ENCODE measurements around the gene MCC. TPM values are rescaled to one million over a fixed set of nuclear protein-coding genes. Genes with fewer than 3 reads are reported as not detected.
"Not testable (repeated sequence)": the region's sequence is repeated elsewhere in the genome, so short reads cannot be mapped to it uniquely, and the experiment has no call there.

The MCC gene
- total RNA-seq, 1 experiment from 2014 or later: 8.1 TPM

- DNase-seq (ENCODE audit: low read depth): no peak
Measured at GRCh38 chr5:113491022-113491421, 2.8 kb upstream of the MCC start.

GRCh38 chr5:113490317-113490716, 2.1 kb upstream of the MCC start:
- no peak for DNase-seq (ENCODE audit: low read depth)

GRCh38 chr5:113489299-113489698, 1.0 kb upstream of the MCC start:
- peak; percentile 99 for DNase-seq (ENCODE audit: low read depth)

- no peak for DNase-seq (ENCODE audit: low read depth)
Measured at GRCh38 chr5:113488645-113489184, 462 bp upstream of the MCC start.

GRCh38 chr5:113487416-113487780, 855 bp downstream of the MCC start:
- peak; percentile 12 for DNase-seq (ENCODE audit: low read depth)

GRCh38 chr5:113480243-113480642, 8.0 kb downstream of the MCC start:
- DNase-seq (ENCODE audit: low read depth): no peak

GRCh38 chr5:113478691-113479090, 9.6 kb downstream of the MCC start:
- no peak for DNase-seq (ENCODE audit: low read depth)

GRCh38 chr5:113474100-113474728, 14.0 kb downstream of the MCC start:
- DNase-seq (ENCODE audit: low read depth): no peak

GRCh38 chr5:113463032-113463431, 25.2 kb downstream of the MCC start:
- DNase-seq (ENCODE audit: low read depth): no peak

GRCh38 chr5:113457106-113457505, 31.1 kb downstream of the MCC start:
- DNase-seq (ENCODE audit: low read depth): not testable (repeated sequence)

GRCh38 chr5:113452941-113453340, 35.3 kb downstream of the MCC start:
- no peak for DNase-seq (ENCODE audit: low read depth)

- DNase-seq (ENCODE audit: low read depth): no peak
Measured at GRCh38 chr5:113451797-113452196, 36.5 kb downstream of the MCC start.

GRCh38 chr5:113450929-113451328, 37.3 kb downstream of the MCC start:
- no peak for DNase-seq (ENCODE audit: low read depth)

- DNase-seq (ENCODE audit: low read depth): no peak
Measured at GRCh38 chr5:113450462-113450861, 37.8 kb downstream of the MCC start.

- DNase-seq (ENCODE audit: low read depth): no peak
Measured at GRCh38 chr5:113448252-113448651, 40.0 kb downstream of the MCC start.

GRCh38 chr5:113447498-113448050, 40.7 kb downstream of the MCC start:
- peak; percentile 24 for DNase-seq (ENCODE audit: low read depth)

GRCh38 chr5:113446358-113446927, 41.8 kb downstream of the MCC start:
- no peak for DNase-seq (ENCODE audit: low read depth)

- no peak for DNase-seq (ENCODE audit: low read depth)
Measured at GRCh38 chr5:113437111-113437510, 51.1 kb downstream of the MCC start.

- no peak for DNase-seq (ENCODE audit: low read depth)
Measured at GRCh38 chr5:113435575-113435974, 52.7 kb downstream of the MCC start.

GRCh38 chr5:113434889-113435288, 53.4 kb downstream of the MCC start, which contains the start of gene TSSK1B:
TSS of gene TSSK1B (minus strand) at chr5:113434989. CDS start at chr5:113434839, 150 bp downstream.
- DNase-seq (ENCODE audit: low read depth): no peak

- DNase-seq (ENCODE audit: low read depth): no peak
Measured at GRCh38 chr5:113433862-113434612, 54.2 kb downstream of the MCC start.

GRCh38 chr5:113433071-113433470, 55.2 kb downstream of the MCC start:
- DNase-seq (ENCODE audit: low read depth): no peak
